Thyroid gland (tissue), 4 donors: ENCODE measurements around the gene RFX8. TPM values are rescaled to one million over a fixed set of nuclear protein-coding genes. Genes with fewer than 3 reads are reported as not detected.

Experiments used
- DNase-seq, 2 donors: peaks; one replicate each; pipeline ENCODE4 v3.0.0-alpha.2; 2019
- H3K27ac ChIP-seq, 3 donors: fragments of 200-600 bp; sonication (generic); 1 replicate in 2 of 3; 2 replicates in 1 of 3; pipeline ENCODE4 v1.5.1; 2016 to 2019; ENCODE audit warnings: mild to moderate bottlenecking in 1 of 3, moderate library complexity in 1 of 3
- H3K27me3 ChIP-seq: fragments of 200-600 bp; sonication (generic); one replicate; pipeline ENCODE4 v1.5.1; 2019
- H3K36me3 ChIP-seq, 2 donors: fragments of 200-600 bp; sonication (generic); one replicate each; pipeline ENCODE4 v1.5.1; 2016 to 2019
- H3K4me1 ChIP-seq, 2 donors: fragments of 200-600 bp; sonication (generic); one replicate each; pipeline ENCODE4 v1.5.1; 2017 to 2019
- H3K4me3 ChIP-seq, 3 donors: fragments of 200-600 bp; sonication (generic); replicated peaks in 1 of 3; 1 replicate in 2 of 3; 2 replicates in 1 of 3; pipeline ENCODE4 v1.5.1; 2016; ENCODE audit warnings: mild to moderate bottlenecking in 1 of 3
- H3K9me3 ChIP-seq: fragments of 200-600 bp; sonication (generic); one replicate; pipeline ENCODE4 v1.5.1; 2017
- CTCF ChIP-seq, 6 experiments: fragments of 200-600 bp in 3 of 6; fragments of 450-650 bp in 3 of 6; sonication (generic) in 3 of 6; IDR thresholded peaks; one replicate each; pipeline ENCODE4 v1.5.1; 2016 to 2019; ENCODE audit warnings: antibody characterized with exemption in 6 of 6, mild to moderate bottlenecking in 2 of 6, inconsistent platforms in 1 of 6, moderate library complexity in 1 of 6
- POLR2A ChIP-seq, 2 donors: fragments of 450-650 bp; IDR thresholded peaks; one replicate each; pipeline ENCODE4 v1.6.1; 2017; ENCODE audit warnings: antibody characterized with exemption in 2 of 2, mild to moderate bottlenecking in 2 of 2, moderate library complexity in 1 of 2
- WGBS, 2 donors: methylation state at CpG; one replicate each; pipeline ENCODE4 v1.1.5; 2017; 5-methylcytosine and 5-hydroxymethylcytosine counted together
- intact Hi-C: fragments of 100-400 bp; cut with DNase I; formaldehyde crosslinking; loops from one replicate; pipeline ENCODE4 v1.15.1; 2023
- total RNA-seq, 4 donors: library from RNA; depleted of rRNA; stranded (reverse); fragments of >200 nt; gene quantifications; one replicate each; pipeline ENCODE4 v1.2.3, GENCODE V29; 2016

The RFX8 gene
- total RNA-seq, result 1 to 10 TPM in 1 of 4 donors, not detected in 3; 1.9 TPM

GRCh38 chr2:101474731-101475384, at the start of gene RFX8:
TSS of gene RFX8 (minus strand) at chr2:101475112. CDS start at chr2:101466848, 8,264 bp downstream.
- H3K36me3 ChIP-seq, result no peaks in the 10 kb centered on the region
- peaks cover 0 to 17% of the 10 kb centered on the region in 2 donors for H3K4me1 ChIP-seq
- peak within 1 kb of the TSS in 1 of 3 donors; percentile 52 for H3K4me3 ChIP-seq
- no peak for DNase-seq
- no peaks in the 10 kb centered on the region for H3K9me3 ChIP-seq
- peak within 1 kb of the TSS in 2 of 3 donors; percentile 53 to 79 for H3K27ac ChIP-seq
- intact Hi-C loops, result no loop called here
- no peaks in the 10 kb centered on the region for H3K27me3 ChIP-seq
- 44 to 45% methylated on average over 8 to 13 of the region's 20 CpGs for WGBS, 2 donors
- TF ChIP-seq POLR2A (IDR thresholded peaks at IDR 0.05) (no peak), CTCF (IDR thresholded peaks at IDR 0.05) (no peak)

GRCh38 chr2:101521487-101521886, 46.6 kb upstream of the RFX8 start:
- H3K4me1 ChIP-seq, result peaks cover 19 to 25% of the 10 kb centered on the region in 2 donors
- no peak overlapping the region for H3K4me3 ChIP-seq
- intact Hi-C loops, result no loop called here
- no peak for DNase-seq
- TF ChIP-seq CTCF (IDR thresholded peaks at IDR 0.05) (no peak), POLR2A (IDR thresholded peaks at IDR 0.05) (no peak)
- no peaks in the 10 kb centered on the region for H3K27me3 ChIP-seq
- WGBS, 2 donors, result 86 to 92% methylated on average over 8 of the region's 8 CpGs
- no peak overlapping the region for H3K27ac ChIP-seq
- H3K36me3 ChIP-seq, result no peaks in the 10 kb centered on the region
- H3K9me3 ChIP-seq, result no peaks in the 10 kb centered on the region

GRCh38 chr2:101520246-101520645, 45.3 kb upstream of the RFX8 start:
- Histone ChIP-seq H3K4me3 (no peak overlapping the region), H3K9me3 (no peaks in the 10 kb centered on the region), H3K27ac (no peak overlapping the region), H3K36me3 (no peaks in the 10 kb centered on the region), H3K4me1 (peaks cover 19 to 25% of the 10 kb centered on the region in 2 donors), H3K27me3 (no peaks in the 10 kb centered on the region)
- DNase-seq, result no peak
- no peak for TF ChIP-seq CTCF (IDR thresholded peaks at IDR 0.05)
- TF ChIP-seq POLR2A (IDR thresholded peaks at IDR 0.05), result no peak
- intact Hi-C loops, result no loop called here
- WGBS, 2 donors, result 55 to 72% methylated on average over 3 of the region's 3 CpGs

- 29 to 31% methylated on average over 15 to 16 of the region's 16 CpGs for WGBS, 2 donors
These were observed 43.9 kb upstream of the RFX8 start for GRCh38 chr2:101518578-101519492.

More at GRCh38 chr2:101518578-101519492, 43.9 kb upstream of the RFX8 start:
- peaks cover 19 to 25% of the 10 kb centered on the region in 2 donors for H3K4me1 ChIP-seq
- peak; percentile 49 to 70 for DNase-seq
- H3K4me3 ChIP-seq, result no peak overlapping the region
- intact Hi-C loops, result no loop called here
- H3K27me3 ChIP-seq, result no peaks in the 10 kb centered on the region
- no peaks in the 10 kb centered on the region for H3K9me3 ChIP-seq
- H3K27ac ChIP-seq, result no peak overlapping the region
- TF ChIP-seq POLR2A (IDR thresholded peaks at IDR 0.05) (no peak), CTCF (IDR thresholded peaks at IDR 0.05) (peak in 3 of 6 experiments; percentile 37 to 47 (median 40))
- H3K36me3 ChIP-seq, result no peaks in the 10 kb centered on the region
